ENCODE measurements around the gene TARBP1.

TARBP1 gene

DNA sequence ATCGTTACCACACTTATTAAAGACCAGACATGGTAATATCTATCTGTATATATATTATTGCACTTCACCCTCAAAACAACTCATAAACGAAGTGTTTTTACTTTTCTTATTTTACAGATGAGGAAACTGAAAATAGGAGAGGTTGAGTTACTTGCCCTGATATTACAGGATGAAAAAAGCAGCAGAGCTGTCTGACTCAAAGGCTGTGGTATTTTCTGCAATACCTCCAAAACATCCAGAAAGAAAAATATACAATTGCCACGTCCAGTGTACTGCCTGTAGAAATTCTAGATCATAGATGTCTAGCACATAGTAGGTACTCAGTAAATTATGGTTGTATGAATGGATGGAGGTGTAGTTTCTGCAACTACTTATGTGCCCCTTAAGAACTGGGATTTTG is 5.2 kb upstream of the TARBP1 start:
- DNase-seq (ENCODE audit: low read depth in 2 of 2), result no peak

GRCh38 chr1:234481771-234482170 is 2.8 kb upstream of the TARBP1 start:
- DNase-seq (ENCODE audit: low read depth in 2 of 2), result no peak

DNA sequence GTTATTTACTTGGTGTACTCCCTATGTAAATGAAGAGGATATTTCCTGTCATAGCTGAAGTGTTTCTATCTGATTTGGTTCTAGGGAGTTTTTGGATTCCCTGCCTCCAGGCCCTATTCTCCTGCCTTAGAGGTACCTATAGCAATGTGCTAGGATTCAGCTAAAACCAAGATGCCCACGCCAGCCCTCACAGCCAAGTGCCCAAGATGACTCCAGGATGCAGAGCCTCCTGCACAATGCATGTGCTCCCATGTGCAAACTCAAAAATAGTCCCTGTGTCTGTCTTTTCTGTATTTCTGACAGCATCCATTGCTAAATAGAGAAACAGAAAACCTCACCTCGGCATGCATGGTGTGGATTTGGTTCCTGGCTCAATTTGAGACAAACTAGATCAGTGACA is 887 bp upstream of the TARBP1 start:
- DNase-seq (ENCODE audit: low read depth in 2 of 2), result no peak

- DNase-seq (ENCODE audit: low read depth in 2 of 2), result no peak
Measured at GRCh38 chr1:234479310-234479559, 256 bp upstream of the TARBP1 start.

DNA sequence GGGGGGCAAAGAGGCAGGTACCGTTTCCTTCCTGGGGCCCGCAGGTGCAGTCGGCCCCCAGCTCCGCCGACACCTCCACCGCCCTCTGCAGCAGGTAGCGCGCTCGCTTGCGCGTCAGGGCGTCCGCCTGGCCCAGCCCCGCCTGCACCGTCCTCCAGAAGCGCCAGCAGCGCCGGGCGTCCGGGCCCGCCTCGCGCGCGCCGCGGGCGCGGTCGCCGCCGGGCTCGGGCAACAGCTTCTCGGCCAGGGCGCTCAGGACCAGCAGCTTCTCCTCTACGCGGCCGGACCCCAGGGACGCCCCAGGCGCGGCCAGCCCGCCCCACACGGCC is 863 bp downstream of the TARBP1 start:
- DNase-seq (ENCODE audit: low read depth in 2 of 2), result peak; percentile 53 to 63

GRCh38 chr1:234477386-234478151 is 1.4 kb downstream of the TARBP1 start:
- no peak for DNase-seq (ENCODE audit: low read depth in 2 of 2)

GRCh38 chr1:234476172-234476571 is 2.8 kb downstream of the TARBP1 start:
- no peak for DNase-seq (ENCODE audit: low read depth in 2 of 2)

- DNase-seq (ENCODE audit: low read depth in 2 of 2), result no peak
Measured at GRCh38 chr1:234475167-234475793, 3.7 kb downstream of the TARBP1 start.

GRCh38 chr1:234474375-234474774 is 4.6 kb downstream of the TARBP1 start:
- DNase-seq (ENCODE audit: low read depth in 2 of 2), result no peak

DNA sequence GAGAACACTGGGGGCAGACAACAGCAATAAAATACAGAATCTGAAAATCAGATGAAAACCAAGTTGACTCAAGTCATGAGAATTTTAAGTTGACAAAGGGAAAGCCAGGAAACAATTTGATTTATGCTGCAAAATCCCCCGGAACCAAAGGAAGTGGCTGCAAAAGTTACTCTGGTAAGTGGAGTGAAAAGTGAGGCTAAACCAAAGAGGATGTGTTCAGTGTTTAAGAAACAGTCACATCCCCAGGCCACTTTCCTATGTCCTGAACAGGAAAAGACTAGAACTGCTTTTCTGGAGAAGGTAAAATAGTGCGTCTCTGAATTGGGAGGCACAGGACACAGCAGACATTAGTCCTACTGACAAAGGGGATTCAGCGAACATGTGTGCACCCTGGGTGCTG is 5.9 kb downstream of the TARBP1 start:
- no peak for DNase-seq (ENCODE audit: low read depth in 2 of 2)

DNA sequence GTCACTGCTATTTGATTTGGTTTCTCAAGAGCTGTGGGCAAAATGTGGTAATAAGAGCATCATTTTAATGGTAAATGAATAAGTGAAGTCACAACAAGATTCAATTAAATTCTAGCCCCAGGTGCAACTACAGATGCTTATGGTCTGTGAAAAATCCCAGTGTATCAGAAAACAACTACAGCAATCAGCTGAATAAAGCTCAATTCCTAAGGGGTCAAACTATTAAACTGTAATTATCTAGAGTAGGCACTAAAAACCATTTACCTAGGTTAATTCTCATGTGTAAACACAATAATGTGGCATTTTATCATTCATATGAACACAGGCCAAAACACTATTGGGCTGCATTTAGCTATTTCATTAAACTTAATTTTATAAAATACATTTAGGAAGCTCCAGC is 9.6 kb downstream of the TARBP1 start:
- DNase-seq (ENCODE audit: low read depth in 2 of 2), result no peak

DNA sequence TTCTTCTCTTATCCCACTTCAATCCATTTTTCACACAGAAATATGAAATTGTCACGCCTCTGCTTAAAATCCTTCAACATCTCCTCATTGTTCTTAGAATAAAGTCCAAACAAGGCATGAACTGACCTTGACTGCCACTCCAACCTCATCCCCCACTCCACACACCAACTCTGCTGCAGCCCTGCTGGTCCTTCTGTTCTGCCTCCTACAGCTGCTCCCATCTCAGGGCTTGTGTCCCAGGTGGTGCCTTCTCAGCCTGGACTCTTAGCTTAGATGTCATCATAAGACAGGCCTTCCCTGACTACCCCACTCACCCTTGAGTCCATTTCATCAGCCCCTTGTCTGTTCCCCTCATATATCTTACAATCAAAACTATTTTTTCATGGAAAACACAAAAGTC is 10.4 kb downstream of the TARBP1 start:
- no peak for DNase-seq (ENCODE audit: low read depth in 2 of 2)

DNA sequence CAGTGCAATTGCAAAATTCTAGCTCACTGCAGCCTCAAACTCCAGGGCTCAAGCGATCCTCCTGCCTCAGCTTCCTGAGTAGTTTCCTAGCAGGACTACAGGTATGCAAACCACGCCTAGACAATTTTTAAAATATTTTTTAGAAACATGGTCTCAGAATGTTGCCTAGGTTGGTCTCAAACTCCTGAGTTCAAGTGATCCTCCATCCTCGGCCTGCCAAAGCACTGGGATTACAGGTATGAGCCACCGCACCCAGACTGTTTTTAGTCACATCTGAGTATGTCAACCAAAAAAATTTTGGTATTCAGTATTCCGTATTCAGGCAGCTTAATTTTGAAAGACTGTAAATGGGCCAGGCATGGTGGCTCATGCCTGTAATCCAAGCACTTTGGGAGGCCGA is 11.2 kb downstream of the TARBP1 start:
- DNase-seq (ENCODE audit: low read depth in 2 of 2), result no peak

GRCh38 chr1:234466945-234467344 is 12.0 kb downstream of the TARBP1 start:
- DNase-seq (ENCODE audit: low read depth in 2 of 2), result no peak

DNA sequence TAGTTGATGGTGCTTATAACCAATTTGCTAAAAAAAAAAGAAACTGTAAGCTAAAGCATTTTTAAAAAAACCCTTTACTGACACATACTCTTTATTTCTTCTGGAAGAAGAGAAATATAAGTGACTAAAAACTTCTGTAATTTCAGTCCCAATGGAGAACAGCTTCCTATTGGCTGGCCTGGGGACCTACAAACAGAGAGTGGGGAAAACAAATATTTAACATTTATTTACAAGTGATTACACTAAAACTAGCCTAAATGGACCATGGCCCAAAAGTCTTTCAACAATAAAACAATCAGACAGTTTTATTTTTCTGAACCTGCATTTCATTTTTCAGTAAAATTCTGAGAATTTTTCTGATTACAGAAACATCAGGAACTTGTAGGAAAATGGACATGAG is 15.2 kb downstream of the TARBP1 start:
- DNase-seq (ENCODE audit: low read depth in 2 of 2), result no peak

DNA sequence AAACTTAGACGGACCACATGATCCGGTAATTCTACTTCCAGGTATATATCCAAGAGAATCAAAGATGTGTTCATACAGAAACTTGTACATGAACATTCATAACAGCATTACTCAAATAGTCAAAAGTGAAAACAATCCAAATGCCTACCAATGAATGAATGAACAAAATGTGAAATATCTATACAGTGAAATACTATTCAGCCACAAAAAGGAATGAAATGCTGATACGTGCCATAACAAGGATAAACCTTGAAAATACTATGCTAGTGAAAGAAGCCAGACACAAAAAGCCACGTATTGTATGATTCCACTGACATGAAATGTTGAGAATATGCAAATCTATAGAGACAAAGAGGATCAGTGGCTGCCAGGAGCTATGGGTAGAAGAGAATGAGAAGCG is 18.3 kb downstream of the TARBP1 start:
- no peak for DNase-seq (ENCODE audit: low read depth in 2 of 2)

GRCh38 chr1:234458352-234459017 is 20.5 kb downstream of the TARBP1 start:
- DNase-seq (ENCODE audit: low read depth in 2 of 2), result no peak

- no peak for DNase-seq (ENCODE audit: low read depth in 2 of 2)
Measured at GRCh38 chr1:234454926-234455325, 24.1 kb downstream of the TARBP1 start.

DNA sequence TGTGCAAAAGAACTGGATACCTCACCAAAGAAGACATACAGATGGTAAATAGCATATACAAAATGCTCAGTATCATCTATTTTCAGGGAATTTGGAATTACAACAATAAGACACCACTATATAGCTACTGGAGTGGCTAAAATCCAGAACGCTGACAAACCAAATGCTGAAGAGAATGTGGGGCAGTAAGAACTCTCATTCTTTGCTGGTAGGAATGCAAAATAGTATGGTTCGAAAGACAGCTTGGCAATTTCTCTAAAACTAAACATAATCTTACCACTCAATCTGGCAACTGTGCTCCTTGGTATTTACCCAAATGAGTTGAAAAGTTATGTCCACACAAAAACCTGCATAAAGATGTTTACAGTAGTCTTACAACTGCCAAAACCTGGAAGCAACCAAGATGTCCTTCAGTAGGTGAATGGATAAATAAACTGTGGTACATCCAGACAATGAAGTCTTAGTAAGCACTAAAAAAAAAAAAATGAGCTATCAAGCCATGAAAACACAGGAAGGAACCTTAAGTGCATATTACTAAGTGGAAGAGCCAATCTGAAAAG is 26.5 kb downstream of the TARBP1 start:
- DNase-seq (ENCODE audit: low read depth in 2 of 2), result no peak

- DNase-seq (ENCODE audit: low read depth in 2 of 2), result no peak
Measured at GRCh38 chr1:234440348-234440747, 38.6 kb downstream of the TARBP1 start.

DNA sequence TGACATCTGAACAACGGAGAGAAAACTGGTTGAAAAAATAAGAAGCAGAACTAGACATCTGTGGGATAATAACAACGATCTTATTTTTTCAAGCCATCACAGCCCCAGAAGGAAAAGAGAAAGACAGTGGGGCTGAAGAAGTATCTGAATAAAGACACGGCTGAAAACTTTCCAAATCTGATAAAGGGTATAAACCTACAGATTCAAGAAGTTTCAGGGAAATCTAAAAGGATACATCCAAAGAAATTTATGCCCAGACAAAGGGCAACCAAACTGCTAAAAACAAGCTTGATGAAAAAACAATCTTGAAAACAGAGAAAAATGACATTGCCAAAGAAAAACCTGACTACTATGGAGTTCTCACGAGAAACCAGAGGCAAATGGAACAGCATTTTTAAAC is 40.4 kb downstream of the TARBP1 start:
- no peak for DNase-seq (ENCODE audit: low read depth in 2 of 2)

GRCh38 chr1:234437423-234438171 is 41.4 kb downstream of the TARBP1 start:
- no peak for DNase-seq (ENCODE audit: low read depth in 2 of 2)

DNA sequence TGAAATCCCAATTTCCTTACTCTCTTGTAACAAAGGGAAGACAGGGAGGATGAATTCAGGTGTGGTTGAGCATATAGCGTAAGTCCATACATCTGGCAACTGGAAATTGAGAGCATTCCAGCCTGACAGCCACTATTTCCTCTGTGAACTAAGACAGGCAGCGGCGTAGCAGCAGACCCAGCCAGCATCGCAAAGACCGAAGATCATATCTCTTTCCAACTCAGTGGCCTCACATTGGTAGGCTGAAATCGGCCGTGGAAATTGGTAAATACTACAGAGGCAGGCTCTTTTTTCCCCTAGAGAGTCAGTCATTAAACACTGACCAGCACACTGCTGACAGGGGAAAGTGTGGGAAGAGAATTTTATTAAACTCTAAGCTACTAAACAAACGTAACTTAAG is 43.4 kb downstream of the TARBP1 start:
- no peak for DNase-seq (ENCODE audit: low read depth in 2 of 2)

All from stimulated activated CD8-positive, alpha-beta memory T cell treated with anti-CD3 and anti-CD28 coated beads, Interleukin-15, amount 100 ng/mL, for 48 hours (primary cell).